HG02623 (cell line): Measurements from ENCODE around the gene RPS6KB1.
"Not testable (repeated sequence)": the region's sequence is repeated elsewhere in the genome, so short reads cannot be mapped to it uniquely, and the experiment has no call there.

Experiments
- ATAC-seq: cut with Tn5 transposase; IDR thresholded peaks from one replicate; pipeline ENCODE4 v1.9.1; 2021; ENCODE audit warnings: moderate library complexity; ENCODE audit not compliant: unreplicated experiment

Gene RPS6KB1

DNA sequence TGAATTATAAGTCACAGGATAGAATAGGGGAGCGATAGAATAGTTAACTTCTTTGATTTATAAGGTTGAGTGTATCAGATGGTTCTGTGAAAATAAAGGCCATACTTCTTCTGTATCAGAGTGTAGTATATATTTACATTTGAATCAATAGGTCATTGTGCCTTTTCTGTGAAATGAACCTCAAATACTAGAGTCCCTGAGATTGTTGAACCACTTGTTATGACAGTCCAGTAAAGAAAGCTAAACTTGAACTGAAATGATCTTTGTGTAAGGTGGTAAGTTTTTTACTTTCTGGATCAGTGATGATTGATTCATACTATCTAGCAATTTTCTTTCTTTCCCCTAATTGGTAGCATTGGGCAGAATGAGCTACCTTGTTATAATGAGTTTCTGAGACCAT, 40.4 kb downstream of the RPS6KB1 start:
- not testable (repeated sequence) for ATAC-seq

GRCh38 chr17:59940697-59941096, 47.8 kb downstream of the RPS6KB1 start:
- ATAC-seq = not testable (repeated sequence)

- no peak for ATAC-seq
Measured at GRCh38 chr17:59941131-59941530, 48.2 kb downstream of the RPS6KB1 start.

DNA sequence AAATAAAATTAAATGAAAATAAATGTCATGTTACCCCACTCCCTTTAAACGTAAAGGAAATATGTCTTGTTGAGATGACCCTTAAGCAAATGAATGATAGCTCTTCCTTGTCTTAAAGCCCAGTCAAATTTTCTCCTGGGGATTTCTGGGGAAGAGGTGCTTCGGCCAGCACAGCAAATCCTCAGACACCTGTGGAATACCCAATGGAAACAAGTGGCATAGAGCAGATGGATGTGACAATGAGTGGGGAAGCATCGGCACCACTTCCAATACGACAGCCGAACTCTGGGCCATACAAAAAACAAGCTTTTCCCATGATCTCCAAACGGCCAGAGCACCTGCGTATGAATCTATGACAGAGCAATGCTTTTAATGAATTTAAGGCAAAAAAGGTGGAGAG, 53.5 kb downstream of the RPS6KB1 start:
- ATAC-seq = not testable (repeated sequence)

GRCh38 chr17:59947310-59947709, 54.4 kb downstream of the RPS6KB1 start:
- ATAC-seq = not testable (repeated sequence)

GRCh38 chr17:59950049-59950448, 57.1 kb downstream of the RPS6KB1 start:
- no peak for ATAC-seq

- no peak for ATAC-seq
Measured at GRCh38 chr17:59954856-59955255, 61.9 kb downstream of the RPS6KB1 start.

- not testable (repeated sequence) for ATAC-seq
Measured at GRCh38 chr17:59959574-59959973, 66.7 kb downstream of the RPS6KB1 start.

- no peak for ATAC-seq
Measured at GRCh38 chr17:59962739-59963318, 69.9 kb downstream of the RPS6KB1 start.

- peak; percentile 19 for ATAC-seq
Measured at GRCh38 chr17:59963738-59964481, 71.0 kb downstream of the RPS6KB1 start.

GRCh38 chr17:59964482-59965328, 71.8 kb downstream of the RPS6KB1 start, which contains the start of gene RNFT1:
RNFT1 (minus strand) TSS chr17:59964740; CDS start chr17:59964663, 77 bp downstream.
- ATAC-seq = peak; percentile 77

DNA sequence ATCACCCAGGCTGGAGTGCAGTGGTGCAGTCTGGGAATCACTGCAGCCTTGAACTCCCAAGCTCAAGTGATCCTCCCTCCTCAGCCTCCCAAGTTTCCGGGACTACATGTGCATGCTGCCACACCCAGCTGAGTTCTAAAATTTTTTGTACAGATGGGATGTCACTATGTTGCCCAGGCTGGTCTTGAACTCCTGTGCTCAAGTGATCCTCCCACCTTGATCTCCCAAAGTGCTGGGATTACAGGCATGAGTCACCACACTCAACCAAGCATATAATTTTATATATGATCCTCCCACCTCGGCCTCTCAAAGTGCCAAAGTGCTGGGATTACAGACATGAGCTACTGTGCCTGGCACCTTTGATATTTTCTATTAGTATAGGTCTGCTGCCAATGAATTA, 78.8 kb downstream of the RPS6KB1 start:
- not testable (repeated sequence) for ATAC-seq

GRCh38 chr17:59972778-59973177, 79.9 kb downstream of the RPS6KB1 start:
- no peak for ATAC-seq

DNA sequence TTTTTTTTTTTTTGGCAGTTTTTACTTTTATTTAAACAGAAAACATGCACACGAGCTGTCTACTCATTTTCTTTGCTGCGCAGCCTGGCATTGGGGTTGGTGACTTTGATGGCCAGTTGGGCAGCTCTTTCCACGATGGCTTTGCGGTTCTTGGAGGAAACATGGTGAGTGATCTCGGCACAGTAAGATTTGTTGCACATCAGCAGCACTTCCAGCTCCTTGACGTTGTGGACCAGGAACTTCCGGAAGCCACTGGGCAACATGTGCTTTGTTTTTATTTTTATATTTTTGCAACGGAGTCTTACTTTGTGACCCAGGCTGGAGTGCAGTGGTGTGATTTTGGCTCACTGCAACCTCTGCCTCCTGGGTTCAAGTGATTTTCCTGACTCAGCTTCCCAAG, 80.6 kb downstream of the RPS6KB1 start:
- ATAC-seq = not testable (repeated sequence)

- not testable (repeated sequence) for ATAC-seq
Measured at GRCh38 chr17:59975166-59975565, 82.2 kb downstream of the RPS6KB1 start.

- not testable (repeated sequence) for ATAC-seq
Measured at GRCh38 chr17:59996608-59997007, 103.7 kb downstream of the RPS6KB1 start.
